ENCODE data around the gene FTO.

DNA sequence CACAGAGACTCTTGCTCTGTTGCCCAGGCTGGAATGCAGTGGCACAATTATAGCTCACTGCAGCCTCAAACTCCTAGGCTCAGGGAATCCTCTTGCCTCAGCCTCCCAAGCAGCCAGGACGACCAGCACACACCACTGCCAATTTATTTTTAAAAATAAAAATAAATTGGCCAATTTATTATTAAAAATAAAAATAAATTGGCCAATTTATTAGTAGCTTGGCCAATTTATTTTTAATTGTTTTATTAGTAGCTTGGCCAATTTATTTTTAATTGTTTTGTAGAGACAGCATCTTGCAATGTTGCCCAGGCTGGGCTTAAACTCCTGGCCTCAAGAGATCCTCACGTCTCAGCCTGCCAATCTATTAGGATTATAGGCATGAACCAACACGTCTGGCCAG, 184.3 kb downstream of the FTO start:
- TF ChIP-seq, protein P1, sequence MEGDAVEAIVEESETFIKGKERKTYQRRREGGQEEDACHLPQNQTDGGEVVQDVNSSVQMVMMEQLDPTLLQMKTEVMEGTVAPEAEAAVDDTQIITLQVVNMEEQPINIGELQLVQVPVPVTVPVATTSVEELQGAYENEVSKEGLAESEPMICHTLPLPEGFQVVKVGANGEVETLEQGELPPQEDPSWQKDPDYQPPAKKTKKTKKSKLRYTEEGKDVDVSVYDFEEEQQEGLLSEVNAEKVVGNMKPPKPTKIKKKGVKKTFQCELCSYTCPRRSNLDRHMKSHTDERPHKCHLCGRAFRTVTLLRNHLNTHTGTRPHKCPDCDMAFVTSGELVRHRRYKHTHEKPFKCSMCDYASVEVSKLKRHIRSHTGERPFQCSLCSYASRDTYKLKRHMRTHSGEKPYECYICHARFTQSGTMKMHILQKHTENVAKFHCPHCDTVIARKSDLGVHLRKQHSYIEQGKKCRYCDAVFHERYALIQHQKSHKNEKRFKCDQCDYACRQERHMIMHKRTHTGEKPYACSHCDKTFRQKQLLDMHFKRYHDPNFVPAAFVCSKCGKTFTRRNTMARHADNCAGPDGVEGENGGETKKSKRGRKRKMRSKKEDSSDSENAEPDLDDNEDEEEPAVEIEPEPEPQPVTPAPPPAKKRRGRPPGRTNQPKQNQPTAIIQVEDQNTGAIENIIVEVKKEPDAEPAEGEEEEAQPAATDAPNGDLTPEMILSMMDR (IDR thresholded peaks at IDR 0.05; ENCODE audit: control extremely low read depth in 1 of 3, insufficient read depth in 1 of 3, low read depth in 1 of 3, low read length in 3 of 3), result no peak
- no peak for TF ChIP-seq MAX (IDR thresholded peaks at IDR 0.05)
- TF ChIP-seq TAF1 (IDR thresholded peaks at IDR 0.05; ENCODE audit: low read depth, low read length), result no peak
- no peak for TF ChIP-seq CHD1 (IDR thresholded peaks at IDR 0.05; ENCODE audit: low read depth, low read length)
- no peak for TF ChIP-seq RXRA (IDR thresholded peaks at IDR 0.05; ENCODE audit: insufficient read depth, low read depth, low read length)
- TF ChIP-seq YY1 (IDR thresholded peaks at IDR 0.05; ENCODE audit: low read depth, low read length), result no peak
- TF ChIP-seq ZNF274 (IDR thresholded peaks at IDR 0.05; ENCODE audit: borderline replicate concordance, extremely low read depth, low read length), result no peak

All from H1 (cell line).